ENCODE data around the gene DRC1.

Gene DRC1

DNA sequence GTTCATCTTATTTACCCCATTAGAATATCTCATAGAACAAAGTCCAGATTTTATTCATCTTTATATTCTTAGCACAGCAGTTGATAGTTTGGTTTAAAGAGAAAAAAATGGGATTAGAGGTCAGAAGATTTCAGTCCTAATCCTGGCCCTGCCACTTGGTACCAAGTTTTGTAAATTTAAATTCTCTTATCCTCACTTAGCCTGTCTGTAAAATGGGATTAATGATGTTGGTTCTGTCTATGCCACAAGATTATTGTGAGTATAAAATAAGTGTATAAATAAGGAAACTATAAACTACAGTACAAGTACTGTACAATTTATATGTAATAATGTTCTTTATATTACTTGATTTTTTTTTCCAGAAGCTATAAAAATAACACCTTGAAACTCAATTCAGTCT, 17.1 kb upstream of the DRC1 start:
- Histone ChIP-seq H3K4me1 (ENCODE audit: control insufficient read depth, low read depth, low read length) (no peaks in the 10 kb centered on the region), H3K36me3 (ENCODE audit: control insufficient read depth, insufficient read depth, low read length) (no peaks in the 10 kb centered on the region), H3K4me3 (ENCODE audit: low read length) (no peak overlapping the region)

DNA sequence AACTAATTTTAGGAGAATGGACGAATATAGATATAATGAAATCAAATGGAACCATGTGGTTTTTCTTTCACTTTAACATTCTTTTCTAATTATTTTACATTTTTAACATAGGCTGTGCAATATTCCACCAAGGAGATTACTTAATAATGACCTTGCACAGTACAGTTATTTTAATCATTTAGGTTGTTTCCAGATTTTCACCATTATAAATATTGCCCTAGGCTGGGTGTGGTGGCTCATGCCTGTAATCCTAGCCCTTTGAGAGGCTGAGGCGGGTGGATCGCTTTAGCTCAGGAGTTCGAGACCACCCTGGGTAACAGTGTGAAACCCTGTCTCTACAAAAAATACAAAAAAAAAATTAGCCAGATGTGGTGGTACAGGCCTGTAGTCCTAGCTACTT, 14.5 kb upstream of the DRC1 start:
- Histone ChIP-seq H3K79me2 (ENCODE audit: control insufficient read depth, insufficient read depth, low read length) (no peaks in the 10 kb centered on the region), H4K5ac (ENCODE audit: low read length) (no peak overlapping the region), H3K27me3 (ENCODE audit: insufficient read depth, low read length, poor library complexity) (no peaks in the 10 kb centered on the region), H3K4me1 (ENCODE audit: control insufficient read depth, low read depth, low read length) (no peaks in the 10 kb centered on the region), H3K9ac (ENCODE audit: low read length) (no peak overlapping the region), H3K79me1 (ENCODE audit: low read length) (no peaks in the 10 kb centered on the region), H2BK5ac (ENCODE audit: low read length) (no peak overlapping the region), H3K4ac (ENCODE audit: low read depth, low read length) (no peak overlapping the region), H3K18ac (ENCODE audit: low read length) (no peak overlapping the region), H3K27ac (ENCODE audit: low read depth, low read length) (no peak overlapping the region), H2AK5ac (ENCODE audit: low read length) (no peak overlapping the region), H3K23ac (ENCODE audit: low read length) (no peak overlapping the region), H3K4me3 (ENCODE audit: low read length) (no peak overlapping the region), H3K4me2 (ENCODE audit: low read length) (no peak overlapping the region), H4K8ac (ENCODE audit: low read depth, low read length) (no peak overlapping the region), H2BK120ac (ENCODE audit: low read depth, low read length) (no peak overlapping the region), H2BK15ac (replicated peaks; ENCODE audit: low read depth) (no peak overlapping the region), H3K56ac (ENCODE audit: low read length) (no peak overlapping the region), H3K36me3 (ENCODE audit: control insufficient read depth, insufficient read depth, low read length) (no peaks in the 10 kb centered on the region)
- WGBS (ENCODE audit: extremely low coverage, insufficient coverage, low lambda C conversion rate) = 100% methylated on average over 1 of the region's 4 CpGs
- DNase-seq = no peak

More for the DNA sequence above, 17.1 kb upstream of the DRC1 start:
- H2BK15ac ChIP-seq (replicated peaks; ENCODE audit: low read depth) = no peak overlapping the region
- no peak overlapping the region for H3K27ac ChIP-seq (ENCODE audit: low read depth, low read length)
- no peak overlapping the region for H3K4ac ChIP-seq (ENCODE audit: low read depth, low read length)
- H3K23ac ChIP-seq (ENCODE audit: low read length) = no peak overlapping the region
- no peak overlapping the region for H2BK120ac ChIP-seq (ENCODE audit: low read depth, low read length)
- H3K18ac ChIP-seq (ENCODE audit: low read length) = no peak overlapping the region
- no peaks in the 10 kb centered on the region for H3K79me2 ChIP-seq (ENCODE audit: control insufficient read depth, insufficient read depth, low read length)
- H4K5ac ChIP-seq (ENCODE audit: low read length) = no peak overlapping the region
- no peak overlapping the region for H3K56ac ChIP-seq (ENCODE audit: low read length)
- no peak overlapping the region for H2BK5ac ChIP-seq (ENCODE audit: low read length)
- H3K9ac ChIP-seq (ENCODE audit: low read length) = no peak overlapping the region
- H3K27me3 ChIP-seq (ENCODE audit: insufficient read depth, low read length, poor library complexity) = no peaks in the 10 kb centered on the region
- H4K8ac ChIP-seq (ENCODE audit: low read depth, low read length) = no peak overlapping the region
- no peak overlapping the region for H2AK5ac ChIP-seq (ENCODE audit: low read length)
- no peak overlapping the region for H3K4me2 ChIP-seq (ENCODE audit: low read length)
- no peaks in the 10 kb centered on the region for H3K79me1 ChIP-seq (ENCODE audit: low read length)
- no peak for DNase-seq

DNA sequence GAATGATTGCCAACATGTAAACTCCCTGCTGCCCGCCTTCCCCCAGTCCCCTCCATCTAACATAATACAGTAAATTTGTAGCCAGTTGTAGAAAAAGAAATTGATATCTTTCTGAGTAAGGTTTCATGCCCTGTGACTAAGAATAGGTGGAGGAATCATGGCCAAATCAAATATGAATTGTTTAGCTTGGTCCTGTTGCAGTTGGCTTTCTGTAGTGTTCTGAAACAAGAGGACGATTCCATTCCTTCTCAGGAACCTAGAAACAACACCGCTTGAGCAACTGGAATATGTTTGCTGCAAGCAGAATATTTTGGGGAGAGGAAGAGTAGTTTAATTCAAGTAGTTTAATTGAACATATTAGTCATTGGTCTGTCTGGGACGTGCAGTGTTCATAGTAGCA, 7.0 kb upstream of the DRC1 start:
- Histone ChIP-seq H4K8ac (ENCODE audit: low read depth, low read length) (no peak overlapping the region), H3K79me2 (ENCODE audit: control insufficient read depth, insufficient read depth, low read length) (no peaks in the 10 kb centered on the region), H3K4me3 (ENCODE audit: low read length) (no peak overlapping the region), H2BK120ac (ENCODE audit: low read depth, low read length) (no peak overlapping the region), H2BK5ac (ENCODE audit: low read length) (no peak overlapping the region), H3K79me1 (ENCODE audit: low read length) (no peaks in the 10 kb centered on the region), H3K18ac (ENCODE audit: low read length) (no peak overlapping the region), H3K27me3 (ENCODE audit: insufficient read depth, low read length, poor library complexity) (no peaks in the 10 kb centered on the region), H4K5ac (ENCODE audit: low read length) (no peak overlapping the region), H3K4ac (ENCODE audit: low read depth, low read length) (no peak overlapping the region), H3K23ac (ENCODE audit: low read length) (no peak overlapping the region), H2AK5ac (ENCODE audit: low read length) (no peak overlapping the region), H3K36me3 (ENCODE audit: control insufficient read depth, insufficient read depth, low read length) (no peaks in the 10 kb centered on the region), H3K4me1 (ENCODE audit: control insufficient read depth, low read depth, low read length) (no peaks in the 10 kb centered on the region), H2BK15ac (replicated peaks; ENCODE audit: low read depth) (no peak overlapping the region), H3K9ac (ENCODE audit: low read length) (no peak overlapping the region), H3K27ac (ENCODE audit: low read depth, low read length) (no peak overlapping the region), H3K4me2 (ENCODE audit: low read length) (no peak overlapping the region), H3K56ac (ENCODE audit: low read length) (no peak overlapping the region)
- DNase-seq = no peak
- WGBS (ENCODE audit: extremely low coverage, insufficient coverage, low lambda C conversion rate) = no CpG with 5 or more reads among the region's 4 CpGs

DNA sequence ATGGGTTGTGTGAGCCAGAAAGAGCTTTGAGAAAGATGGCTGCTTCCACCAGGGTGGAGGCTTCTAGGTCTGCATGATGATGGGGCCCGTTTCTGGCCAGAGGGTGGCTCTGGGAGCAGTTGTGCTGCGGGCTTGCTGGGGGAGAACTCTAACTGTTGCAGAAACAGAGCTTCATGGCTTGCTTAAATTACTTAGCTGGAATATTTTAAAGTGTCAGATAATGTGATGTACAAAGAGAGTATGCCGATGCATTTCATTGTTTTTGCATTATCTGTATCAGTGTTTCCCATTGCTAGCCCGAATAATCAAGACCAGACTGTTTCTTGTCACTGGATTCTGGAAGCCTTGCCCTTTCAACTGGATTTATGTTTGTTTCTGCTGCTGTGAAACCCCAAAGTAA, 6.3 kb upstream of the DRC1 start:
- Histone ChIP-seq H3K4me2 (ENCODE audit: low read length) (no peak overlapping the region), H3K4me3 (ENCODE audit: low read length) (no peak overlapping the region), H2BK15ac (replicated peaks; ENCODE audit: low read depth) (no peak overlapping the region), H3K4me1 (ENCODE audit: control insufficient read depth, low read depth, low read length) (no peaks in the 10 kb centered on the region), H3K4ac (ENCODE audit: low read depth, low read length) (no peak overlapping the region), H3K23ac (ENCODE audit: low read length) (no peak overlapping the region), H3K18ac (ENCODE audit: low read length) (no peak overlapping the region), H3K9ac (ENCODE audit: low read length) (no peak overlapping the region), H3K79me1 (ENCODE audit: low read length) (no peaks in the 10 kb centered on the region), H3K56ac (ENCODE audit: low read length) (no peak overlapping the region), H3K36me3 (ENCODE audit: control insufficient read depth, insufficient read depth, low read length) (no peaks in the 10 kb centered on the region), H3K79me2 (ENCODE audit: control insufficient read depth, insufficient read depth, low read length) (no peaks in the 10 kb centered on the region), H2AK5ac (ENCODE audit: low read length) (no peak overlapping the region), H2BK120ac (ENCODE audit: low read depth, low read length) (no peak overlapping the region), H2BK5ac (ENCODE audit: low read length) (no peak overlapping the region), H3K27ac (ENCODE audit: low read depth, low read length) (no peak overlapping the region), H4K8ac (ENCODE audit: low read depth, low read length) (no peak overlapping the region), H4K5ac (ENCODE audit: low read length) (no peak overlapping the region), H3K27me3 (ENCODE audit: insufficient read depth, low read length, poor library complexity) (no peaks in the 10 kb centered on the region)
- WGBS (ENCODE audit: extremely low coverage, insufficient coverage, low lambda C conversion rate) = no CpG with 5 or more reads among the region's 4 CpGs
- no peak for DNase-seq

DNA sequence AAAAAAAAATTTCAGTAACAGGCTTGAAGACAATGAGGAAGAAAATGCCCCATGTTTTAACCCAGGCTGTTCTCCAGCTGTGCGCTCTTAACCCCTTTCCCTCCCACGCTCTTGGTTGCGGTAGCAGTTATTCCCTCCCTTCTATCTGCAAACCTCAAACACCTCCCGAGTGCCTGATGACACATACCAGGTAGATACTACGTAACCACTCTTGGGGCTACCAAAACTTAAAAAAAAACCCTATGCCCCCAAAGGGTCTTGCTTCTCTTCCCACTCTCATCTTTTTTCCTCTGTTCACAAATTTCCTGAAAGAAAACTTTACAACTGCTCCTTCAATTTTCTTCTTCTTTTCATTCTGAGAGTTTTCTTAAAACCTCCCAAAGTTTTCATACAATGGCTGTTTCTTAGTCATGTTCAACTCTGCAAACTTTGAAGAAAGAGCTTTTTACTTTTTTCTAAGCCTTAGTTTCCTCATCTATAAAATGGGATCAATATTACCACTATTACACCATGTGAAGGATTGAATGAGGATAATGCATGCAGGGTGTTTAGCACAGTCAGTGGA, 4.9 kb upstream of the DRC1 start:
- no peak overlapping the region for H3K27ac ChIP-seq (ENCODE audit: low read depth, low read length)
- no peaks in the 10 kb centered on the region for H3K27me3 ChIP-seq (ENCODE audit: insufficient read depth, low read length, poor library complexity)
- H4K8ac ChIP-seq (ENCODE audit: low read depth, low read length) = no peak overlapping the region
- H3K79me1 ChIP-seq (ENCODE audit: low read length) = no peaks in the 10 kb centered on the region
- no peak overlapping the region for H2BK120ac ChIP-seq (ENCODE audit: low read depth, low read length)
- peaks cover 2% of the 10 kb centered on the region for H3K4me1 ChIP-seq (ENCODE audit: control insufficient read depth, low read depth, low read length)
- H3K4ac ChIP-seq (ENCODE audit: low read depth, low read length) = no peak overlapping the region
- H3K4me3 ChIP-seq (ENCODE audit: low read length) = no peak overlapping the region
- no peak overlapping the region for H3K56ac ChIP-seq (ENCODE audit: low read length)
- H2AK5ac ChIP-seq (ENCODE audit: low read length) = no peak overlapping the region
- H4K5ac ChIP-seq (ENCODE audit: low read length) = no peak overlapping the region
- H2BK5ac ChIP-seq (ENCODE audit: low read length) = no peak overlapping the region
- H3K36me3 ChIP-seq (ENCODE audit: control insufficient read depth, insufficient read depth, low read length) = no peaks in the 10 kb centered on the region
- no CpG with 5 or more reads among the region's 5 CpGs for WGBS (ENCODE audit: extremely low coverage, insufficient coverage, low lambda C conversion rate)
- no peak overlapping the region for H2BK15ac ChIP-seq (replicated peaks; ENCODE audit: low read depth)
- no peaks in the 10 kb centered on the region for H3K79me2 ChIP-seq (ENCODE audit: control insufficient read depth, insufficient read depth, low read length)
- H3K4me2 ChIP-seq (ENCODE audit: low read length) = no peak overlapping the region
- H3K18ac ChIP-seq (ENCODE audit: low read length) = no peak overlapping the region
- no peak for DNase-seq
- H3K9ac ChIP-seq (ENCODE audit: low read length) = no peak overlapping the region
- H3K23ac ChIP-seq (ENCODE audit: low read length) = no peak overlapping the region

DNA sequence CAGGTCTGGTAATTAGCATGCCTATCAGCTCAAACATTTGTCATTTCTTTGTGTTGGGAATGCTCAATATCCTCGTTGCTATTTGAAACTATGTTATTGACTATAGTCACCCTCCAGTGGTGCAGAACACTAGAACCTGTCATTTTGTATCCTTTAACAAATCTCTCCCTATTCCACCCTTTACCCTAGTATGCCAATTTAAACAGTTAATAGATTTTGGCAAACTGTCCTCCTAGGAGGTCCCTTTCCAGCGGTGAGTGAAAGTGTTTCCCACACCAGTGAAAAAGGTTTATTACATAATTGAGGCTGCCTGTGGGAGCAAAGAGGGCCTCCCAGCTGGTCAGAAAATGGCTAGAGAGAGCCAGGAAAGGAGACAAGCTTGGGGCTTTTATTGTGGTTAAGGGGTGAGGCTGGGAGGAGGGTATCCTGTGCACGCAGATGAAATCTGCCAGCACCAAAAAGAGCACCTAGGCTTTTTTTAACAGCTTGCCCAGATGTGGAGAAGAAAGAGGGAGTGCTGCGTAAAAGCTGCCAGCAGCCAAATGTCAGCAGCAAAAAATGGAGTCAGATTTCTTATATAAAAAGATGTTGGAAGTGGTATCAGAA, 1.8 kb upstream of the DRC1 start:
- Histone ChIP-seq H3K36me3 (ENCODE audit: control insufficient read depth, insufficient read depth, low read length) (no peaks in the 10 kb centered on the region), H2BK15ac (replicated peaks; ENCODE audit: low read depth) (no peak overlapping the region), H2BK120ac (ENCODE audit: low read depth, low read length) (no peak overlapping the region), H4K5ac (ENCODE audit: low read length) (no peak overlapping the region), H3K27ac (ENCODE audit: low read depth, low read length) (no peak overlapping the region), H3K79me1 (ENCODE audit: low read length) (no peaks in the 10 kb centered on the region), H3K4ac (ENCODE audit: low read depth, low read length) (no peak overlapping the region), H3K9ac (ENCODE audit: low read length) (no peak overlapping the region), H2BK5ac (ENCODE audit: low read length) (no peak overlapping the region), H3K56ac (ENCODE audit: low read length) (no peak overlapping the region), H3K4me2 (ENCODE audit: low read length) (no peak overlapping the region), H3K27me3 (ENCODE audit: insufficient read depth, low read length, poor library complexity) (no peaks in the 10 kb centered on the region), H3K18ac (ENCODE audit: low read length) (no peak overlapping the region), H2AK5ac (ENCODE audit: low read length) (no peak overlapping the region), H3K23ac (ENCODE audit: low read length) (no peak overlapping the region), H3K4me1 (ENCODE audit: control insufficient read depth, low read depth, low read length) (peaks cover 2% of the 10 kb centered on the region), H4K8ac (ENCODE audit: low read depth, low read length) (no peak overlapping the region), H3K4me3 (ENCODE audit: low read length) (no peak overlapping the region), H3K79me2 (ENCODE audit: control insufficient read depth, insufficient read depth, low read length) (no peaks in the 10 kb centered on the region)
- WGBS (ENCODE audit: extremely low coverage, insufficient coverage, low lambda C conversion rate) = no CpG with 5 or more reads among the region's 4 CpGs
- DNase-seq = no peak

Measured in mesendoderm (in vitro differentiated cells).